GM13977 (cell line): ENCODE data around the gene ABO.
"Not testable (repeated sequence)": the region's sequence is repeated elsewhere in the genome, so short reads cannot be mapped to it uniquely, and the experiment has no call there.

ENCODE experiments used
- DNase-seq: peaks from one replicate; pipeline ENCODE4 v3.0.0; 2012; ENCODE audit warnings: low spot score
- CTCF ChIP-seq: IDR thresholded peaks from 2 replicates; pipeline ENCODE4 v1.5.1; 2012; ENCODE audit warnings: mild to moderate bottlenecking, control low read depth; ENCODE audit not compliant: insufficient read depth; ENCODE audit errors: extremely low read depth, missing control alignments
- in situ Hi-C: fragments of 300-500 bp; cut with MboI; formaldehyde crosslinking; loops from one replicate; pipeline ENCODE4 v1.12.0; 2022; ENCODE audit warnings: low sequenced_read_pairs, low pct_unique_long_range_greater_than_20kb, mixed read lengths, inconsistent platforms; ENCODE audit not compliant: unreplicated experiment

Gene ABO

GRCh38 chr9:133273098-133273497, 1.9 kb downstream of the ABO start:
- in situ Hi-C loops = no loop called here
- no peak for DNase-seq
- no peak for TF ChIP-seq CTCF

GRCh38 chr9:133269537-133270362, 5.3 kb downstream of the ABO start:
- in situ Hi-C loops = no loop called here
- no peak for DNase-seq
- TF ChIP-seq CTCF = no peak

- in situ Hi-C loops = not testable (repeated sequence)
These were observed 5.9 kb downstream of the ABO start for GRCh38 chr9:133269136-133269535.

GRCh38 chr9:133268335-133269056, 6.5 kb downstream of the ABO start:
- TF ChIP-seq CTCF = no peak
- in situ Hi-C loops = no loop called here
- no peak for DNase-seq

More at GRCh38 chr9:133269136-133269535, 5.9 kb downstream of the ABO start:
- DNase-seq = not testable (repeated sequence)

GRCh38 chr9:133264235-133264764, 10.7 kb downstream of the ABO start:
- no peak for DNase-seq
- no peak for TF ChIP-seq CTCF
- in situ Hi-C loops = no loop called here

GRCh38 chr9:133263557-133263956, 11.4 kb downstream of the ABO start:
- TF ChIP-seq CTCF = no peak
- no peak for DNase-seq
- in situ Hi-C loops = no loop called here

GRCh38 chr9:133262226-133262625, 12.8 kb downstream of the ABO start:
- in situ Hi-C loops = no loop called here
- no peak for DNase-seq
- no peak for TF ChIP-seq CTCF
